Heart left ventricle (tissue), 16 donors: ENCODE results near the gene PRDM8. TPM values are rescaled to one million over a fixed set of nuclear protein-coding genes. Genes with fewer than 3 reads are reported as not detected.

ENCODE experiments used
- ATAC-seq, 4 donors: fragments of 200-7000 bp; cut with Tn5 transposase; one replicate each; pipeline ENCODE4 v1.9.1; 2020 to 2022; ENCODE audit warnings: moderate library complexity in 4 of 4, mild to moderate bottlenecking in 3 of 4, moderate number of reproducible peaks in 1 of 4
- DNase-seq, 5 donors: peaks; one replicate each; pipeline ENCODE4 v3.0.0-alpha.2; 2020
- H3K27ac ChIP-seq, 12 donors: fragments of 200-600 bp; sonication (generic) in 4 of 12; one replicate each; pipeline versions ENCODE4 v1.5.0 to v1.8.0; 2016 to 2022; ENCODE audit warnings: mild to moderate bottlenecking in 2 of 12
- H3K27me3 ChIP-seq, 9 donors: fragments of 200-600 bp; sonication (generic) in 2 of 9; one replicate each; pipeline versions ENCODE4 v1.5.1 to v1.8.0; 2016 to 2022; ENCODE audit warnings: mild to moderate bottlenecking in 3 of 9
- H3K36me3 ChIP-seq, 9 donors: fragments of 200-600 bp; sonication (generic) in 2 of 9; one replicate each; pipeline versions ENCODE4 v1.5.0 to v1.8.0; 2018 to 2022; ENCODE audit warnings: mild to moderate bottlenecking in 2 of 9
- H3K4me1 ChIP-seq, 12 donors: fragments of 200-600 bp; sonication (generic) in 4 of 12; one replicate each; pipeline versions ENCODE4 v1.5.0 to v1.8.0; 2016 to 2022; ENCODE audit warnings: mild to moderate bottlenecking in 3 of 12
- H3K4me3 ChIP-seq, 12 donors: fragments of 200-600 bp; sonication (generic) in 4 of 12; one replicate each; pipeline versions ENCODE4 v1.5.0 to v1.8.0; 2017 to 2022; ENCODE audit warnings: mild to moderate bottlenecking in 9 of 12, moderate library complexity in 4 of 12
- H3K9me3 ChIP-seq, 12 donors: fragments of 200-600 bp; sonication (generic) in 4 of 12; one replicate each; pipeline versions ENCODE4 v1.5.0 to v1.8.0; 2016 to 2022; ENCODE audit warnings: mild to moderate bottlenecking in 1 of 12
- POLR2A ChIP-seq, 2 donors: fragments of 450-650 bp; IDR thresholded peaks; one replicate each; pipeline ENCODE4 v1.6.1; 2017; ENCODE audit warnings: antibody characterized with exemption in 2 of 2, mild to moderate bottlenecking in 2 of 2, moderate library complexity in 2 of 2
- WGBS, 4 donors: extraction: QIAGEN DNeasy Blood & Tissue Kit in 2 of 4; methylation state at CpG; one replicate each; pipeline versions ENCODE4 v1.1.5 to v1.1.7; 2013 to 2018; 5-methylcytosine and 5-hydroxymethylcytosine counted together
- intact Hi-C, 10 donors: fragments of 100-400 bp; cut with DNase I; formaldehyde crosslinking; loops; one replicate each; pipeline versions ENCODE4 v1.11.1 to v1.14.2; 2022
- polyA plus RNA-seq, 2 donors: library from polyadenylated mRNA; stranded (reverse); fragments of 200-250 nt; gene quantifications; one replicate each; pipeline ENCODE4 v1.2.3, GENCODE V29; 2013
- total RNA-seq, 9 donors: library from RNA; depleted of rRNA in 2 of 9; stranded (reverse); fragments of >200 nt in 2 of 9; fragmentation: NEBNext Ultra II Directional in 3 of 9; extraction: Animal tissue kit (Norgen Biotek cat#: 25700) in 3 of 9; gene quantifications; one replicate each; pipeline versions ENCODE4 v1.1.0 to v1.2.4, GENCODE V29; 2016 to 2023
- TF ChIP-seq, protein P1 (sequence below), 12 donors: fragments of 200-600 bp; sonication (generic) in 4 of 12; IDR thresholded peaks; one replicate each; pipeline versions ENCODE4 v1.5.0 to v1.8.0; 2018 to 2022; ENCODE audit warnings: antibody characterized with exemption in 12 of 12, mild to moderate bottlenecking in 5 of 12
- donor health status: ischemic (EF 13 %, LVEDD 7.1; RV severe dilation, severe dysfunction).
- donor health status: healthy with polysubstance abuse.
- donor health status: DM: no; HTN: yes; CAD: no.
- donor health status: DM: no; HTN: no; CAD: no.
- donor health status: ischemic (EF 25% LVEDD 6.9; RV normal size, moderate dysfunction).
- donor health status: ischemic (EF 25% LVEDD 5.7; RV mildly dilated, moderate dysfunction).
- donor health status: healthy.
- donor health status: DM: yes; HTN: yes; CAD: no.
- donor health status: ischemic (EF 35%, LVEDD 5.7; RV mildly dilated, moderate dysfunction).
- donor health status: nonischemic (EF 11% LVEDD 7.7; RV severe dilation, severe dysfunction).
- donor health status: DM: yes; HTN: yes; CAD: no.
- donor health status: PGD.
- donor health status: ischemic (EF 29% LVEDD 5.4; RV normal size, mild dysfunction).
- donor health status: nonischemic (EF 23%, LVEDD 6.1; RV moderate dilation, normal function).

Gene PRDM8
- total and polyA plus RNA-seq, 11 donors, result 0.26 to 1.9 (median 0.80) TPM

DNA sequence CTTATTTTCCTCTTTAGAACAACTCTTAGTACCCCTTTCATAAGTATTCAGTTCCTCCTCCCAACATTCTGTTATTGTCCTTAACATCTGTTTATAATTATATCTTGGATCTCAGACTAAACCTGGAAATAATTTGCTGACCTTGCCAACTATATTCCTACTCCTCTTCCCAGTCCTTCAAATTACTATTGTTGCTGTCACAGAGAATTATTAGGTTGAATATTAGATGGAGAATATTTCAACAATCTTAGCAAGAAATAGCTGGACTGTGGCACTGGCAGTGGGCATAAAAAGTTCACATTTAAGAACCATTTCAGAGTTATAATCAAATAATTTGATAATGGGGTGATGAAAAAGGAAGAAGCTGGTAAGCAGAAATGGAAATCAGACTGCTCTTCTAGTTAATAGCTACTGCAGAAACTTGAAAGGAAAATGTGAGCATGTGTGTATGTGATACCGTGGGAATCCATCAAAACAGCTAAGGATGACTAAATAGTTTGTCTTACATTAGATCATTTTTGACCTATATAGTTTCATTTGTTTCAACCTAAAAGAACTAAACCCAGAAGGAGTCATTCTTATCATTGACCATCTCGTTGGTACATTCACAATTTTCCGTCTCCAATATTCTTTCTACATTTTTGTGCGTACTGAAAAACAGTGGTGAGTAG lies 43.3 kb upstream of the PRDM8 start:
- DNase-seq (no peak), ATAC-seq (no peak)
- 79 to 85% (median 82%) methylated on average over 4 of the region's 4 CpGs for WGBS, 4 donors
- H3K27me3 ChIP-seq, result no peaks in the 10 kb centered on the region
- no peak overlapping the region for H3K4me3 ChIP-seq
- intact Hi-C loops, result no loop called here
- peaks cover 0 to 6% (median 0%) of the 10 kb centered on the region in 12 donors for H3K4me1 ChIP-seq
- H3K9me3 ChIP-seq, result peaks cover 0 to 11% (median 2%) of the 10 kb centered on the region in 12 donors
- no peak for TF ChIP-seq POLR2A (IDR thresholded peaks at IDR 0.05)
- TF ChIP-seq, protein P1, sequence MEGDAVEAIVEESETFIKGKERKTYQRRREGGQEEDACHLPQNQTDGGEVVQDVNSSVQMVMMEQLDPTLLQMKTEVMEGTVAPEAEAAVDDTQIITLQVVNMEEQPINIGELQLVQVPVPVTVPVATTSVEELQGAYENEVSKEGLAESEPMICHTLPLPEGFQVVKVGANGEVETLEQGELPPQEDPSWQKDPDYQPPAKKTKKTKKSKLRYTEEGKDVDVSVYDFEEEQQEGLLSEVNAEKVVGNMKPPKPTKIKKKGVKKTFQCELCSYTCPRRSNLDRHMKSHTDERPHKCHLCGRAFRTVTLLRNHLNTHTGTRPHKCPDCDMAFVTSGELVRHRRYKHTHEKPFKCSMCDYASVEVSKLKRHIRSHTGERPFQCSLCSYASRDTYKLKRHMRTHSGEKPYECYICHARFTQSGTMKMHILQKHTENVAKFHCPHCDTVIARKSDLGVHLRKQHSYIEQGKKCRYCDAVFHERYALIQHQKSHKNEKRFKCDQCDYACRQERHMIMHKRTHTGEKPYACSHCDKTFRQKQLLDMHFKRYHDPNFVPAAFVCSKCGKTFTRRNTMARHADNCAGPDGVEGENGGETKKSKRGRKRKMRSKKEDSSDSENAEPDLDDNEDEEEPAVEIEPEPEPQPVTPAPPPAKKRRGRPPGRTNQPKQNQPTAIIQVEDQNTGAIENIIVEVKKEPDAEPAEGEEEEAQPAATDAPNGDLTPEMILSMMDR (IDR thresholded peaks at IDR 0.05), result no peak
- no peaks in the 10 kb centered on the region for H3K36me3 ChIP-seq
- no peak overlapping the region for H3K27ac ChIP-seq

DNA sequence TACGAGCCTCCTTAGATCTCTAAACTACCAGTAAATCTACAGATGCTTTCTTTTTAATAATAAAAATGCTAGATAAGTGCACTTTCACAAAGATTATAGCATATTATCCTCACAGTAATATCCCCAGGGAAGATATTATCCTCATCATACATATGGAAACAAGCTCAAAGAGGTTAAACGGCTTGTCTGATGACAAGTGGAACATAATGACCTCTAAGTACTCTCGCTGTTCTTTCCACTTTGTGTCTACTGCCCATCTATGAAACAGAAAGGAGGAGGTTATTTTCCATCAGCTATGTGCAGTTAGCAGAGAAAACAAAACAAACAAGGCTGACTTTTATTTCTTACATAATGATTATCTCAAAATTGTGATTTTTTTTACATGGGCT lies 42.8 kb upstream of the PRDM8 start:
- no peak for ATAC-seq
- no peaks in the 10 kb centered on the region for H3K27me3 ChIP-seq
- H3K4me1 ChIP-seq, result peaks cover 0 to 6% (median 0%) of the 10 kb centered on the region in 12 donors
- no peaks in the 10 kb centered on the region for H3K36me3 ChIP-seq
- peaks cover 0 to 11% (median 2%) of the 10 kb centered on the region in 12 donors for H3K9me3 ChIP-seq
- TF ChIP-seq, protein P1 (IDR thresholded peaks at IDR 0.05), result no peak
- TF ChIP-seq POLR2A (IDR thresholded peaks at IDR 0.05), result no peak
- no peak overlapping the region for H3K4me3 ChIP-seq
- H3K27ac ChIP-seq, result no peak overlapping the region
- no peak for DNase-seq
- WGBS, 4 donors, result 53 to 64% (median 55%) methylated on average over 3 of the region's 3 CpGs
- intact Hi-C loops, result no loop called here

DNA sequence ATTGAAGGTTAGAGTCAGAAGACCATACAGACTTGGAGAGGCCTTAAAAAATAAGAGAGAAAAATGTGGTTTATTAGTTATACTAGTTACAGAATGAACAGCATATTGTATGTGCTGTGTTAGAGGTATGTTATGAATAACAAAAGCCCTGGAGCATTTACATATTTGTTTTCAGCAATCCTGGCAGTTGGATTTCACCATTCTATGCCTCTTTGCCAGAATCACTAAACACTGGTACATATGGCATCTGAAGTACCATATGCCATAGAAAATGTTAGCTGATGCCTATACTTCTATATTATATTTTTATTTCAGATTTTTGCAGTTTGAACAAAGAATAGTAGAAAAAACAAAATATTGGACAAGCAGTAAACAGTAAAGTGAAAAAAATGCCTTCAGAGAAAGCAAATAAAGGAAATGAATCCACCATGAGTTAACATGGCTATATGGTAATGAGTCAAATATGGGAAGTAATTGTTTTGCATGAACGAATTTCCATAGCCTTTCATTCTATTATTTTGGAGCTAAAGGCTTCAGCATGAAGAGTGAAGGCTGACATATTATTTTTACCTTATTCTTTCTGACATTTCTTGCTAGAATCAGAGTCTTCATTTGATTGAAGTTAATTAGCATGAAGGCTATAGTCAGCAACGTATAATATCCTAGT lies 41.9 kb upstream of the PRDM8 start:
- Histone ChIP-seq H3K36me3 (no peaks in the 10 kb centered on the region), H3K9me3 (peaks cover 0 to 11% (median 2%) of the 10 kb centered on the region in 12 donors), H3K27me3 (no peaks in the 10 kb centered on the region), H3K4me1 (peaks cover 0 to 6% (median 0%) of the 10 kb centered on the region in 12 donors), H3K4me3 (no peak overlapping the region), H3K27ac (no peak overlapping the region)
- no peak for TF ChIP-seq POLR2A (IDR thresholded peaks at IDR 0.05)
- intact Hi-C loops, result no loop called here
- 69 to 77% (median 75%) methylated on average over 2 of the region's 2 CpGs for WGBS, 4 donors
- DNase-seq (no peak), ATAC-seq (no peak)

DNA sequence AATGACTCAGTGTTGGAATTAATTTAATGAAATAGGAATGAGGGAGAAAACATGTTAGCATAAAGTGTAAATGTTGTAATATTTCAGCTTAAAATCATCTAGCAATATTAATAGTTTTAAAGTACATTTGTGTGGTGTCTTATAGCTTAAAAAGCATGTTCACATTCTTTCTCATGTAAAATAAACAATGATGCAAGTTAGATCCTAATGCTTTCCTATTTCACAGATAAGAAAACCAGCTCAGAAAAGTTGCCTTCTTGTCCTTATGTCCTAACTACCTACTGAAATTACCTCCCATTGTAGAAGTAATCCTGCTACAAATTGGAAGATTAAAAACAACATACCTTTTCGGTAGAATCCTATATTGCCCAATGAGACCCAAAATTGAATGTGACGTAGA lies 40.9 kb upstream of the PRDM8 start:
- WGBS, 4 donors, result 93 to 100% (median 96%) methylated on average over 2 of the region's 2 CpGs
- ATAC-seq, result no peak
- Histone ChIP-seq H3K4me1 (peaks cover 0 to 6% (median 0%) of the 10 kb centered on the region in 12 donors), H3K27ac (no peak overlapping the region), H3K36me3 (no peaks in the 10 kb centered on the region), H3K27me3 (no peaks in the 10 kb centered on the region), H3K4me3 (no peak overlapping the region), H3K9me3 (peaks cover 0 to 11% (median 2%) of the 10 kb centered on the region in 12 donors)
- no peak for DNase-seq
- intact Hi-C loops, result no loop called here
- TF ChIP-seq, protein P1 (IDR thresholded peaks at IDR 0.05), result no peak
- no peak for TF ChIP-seq POLR2A (IDR thresholded peaks at IDR 0.05)
